Body of pancreas (tissue), 4 donors: ENCODE measurements around the gene ESF1.

Experiments
- CTCF ChIP-seq, 7 experiments: fragments of 450-650 bp in 4 of 7; fragments of 200-600 bp in 3 of 7; sonication (generic) in 3 of 7; IDR thresholded peaks; one replicate each; pipeline ENCODE4 v1.5.1; 2016 to 2019; ENCODE audit warnings: antibody characterized with exemption in 7 of 7
- POLR2A ChIP-seq, 3 donors: fragments of 450-650 bp; IDR thresholded peaks; one replicate each; pipeline ENCODE4 v1.6.1; 2016; ENCODE audit warnings: antibody characterized with exemption in 3 of 3, mild to moderate bottlenecking in 2 of 3

GRCh38 chr20:13671512-13671911 is 113.2 kb downstream of the ESF1 start:
- TF ChIP-seq CTCF (IDR thresholded peaks at IDR 0.05) = no peak
- TF ChIP-seq POLR2A (IDR thresholded peaks at IDR 0.05) = no peak
